H9 (cell line): ENCODE measurements around the gene LHFPL2. TPM values are rescaled to one million over a fixed set of nuclear protein-coding genes. Genes with fewer than 3 reads are reported as not detected.

Source experiments
- DNase-seq: peaks from one replicate; pipeline ENCODE4 v3.0.0-alpha.2; 2017
- H2AFZ ChIP-seq: one replicate; pipeline ENCODE4 v1.6.1; 2013; ENCODE audit warnings: mild to moderate bottlenecking, low read length, control low read depth, moderate library complexity
- H2AK5ac ChIP-seq: 2 replicates; pipeline ENCODE4 v1.6.1; 2013; ENCODE audit warnings: low read length, control low read depth, mixed read lengths; ENCODE audit not compliant: insufficient read length
- H2BK120ac ChIP-seq: one replicate; pipeline ENCODE4 v1.6.1; 2013; ENCODE audit warnings: low read depth, mild to moderate bottlenecking, low read length, control low read depth, inconsistent platforms; ENCODE audit not compliant: poor library complexity, severe bottlenecking
- H2BK12ac ChIP-seq: 2 replicates; pipeline ENCODE4 v1.6.1; 2013; ENCODE audit warnings: low read length, control low read depth, mixed read lengths, low read depth; ENCODE audit not compliant: insufficient read length
- H2BK15ac ChIP-seq: 2 replicates; pipeline ENCODE4 v1.6.1; 2013; ENCODE audit warnings: low read depth, low read length, control low read depth
- H2BK20ac ChIP-seq: one replicate; pipeline ENCODE4 v1.6.1; 2013; ENCODE audit warnings: low read depth, mild to moderate bottlenecking, low read length, control low read depth, inconsistent platforms; ENCODE audit not compliant: poor library complexity, severe bottlenecking
- H2BK5ac ChIP-seq: 2 replicates; pipeline ENCODE4 v1.6.1; 2013; ENCODE audit warnings: low read length, control low read depth, mixed read lengths; ENCODE audit not compliant: insufficient read length
- H3K14ac ChIP-seq: 2 replicates; pipeline ENCODE4 v1.6.1; 2013; ENCODE audit warnings: low read length, control low read depth; ENCODE audit not compliant: insufficient read depth
- H3K18ac ChIP-seq: 2 replicates; pipeline ENCODE4 v1.6.1; 2013; ENCODE audit warnings: low read depth, mild to moderate bottlenecking, mixed read lengths, low read length, control low read depth; ENCODE audit not compliant: insufficient read length
- H3K23ac ChIP-seq: 2 replicates; pipeline ENCODE4 v1.6.1; 2013; ENCODE audit warnings: low read length, control low read depth, mixed read lengths, low read depth; ENCODE audit not compliant: insufficient read length
- H3K23me2 ChIP-seq: 2 replicates; pipeline ENCODE4 v1.6.1; 2013; ENCODE audit warnings: low read depth, mild to moderate bottlenecking, mixed read lengths, low read length, control low read depth; ENCODE audit not compliant: insufficient read length, poor library complexity, severe bottlenecking
- H3K27ac ChIP-seq: 2 replicates; pipeline ENCODE4 v1.5.1; 2013; ENCODE audit warnings: low read length, control low read depth, mixed read lengths, low read depth; ENCODE audit not compliant: insufficient read length
- H3K27me3 ChIP-seq: 2 replicates; pipeline ENCODE4 v1.6.1; 2013; ENCODE audit warnings: low read length, control low read depth, inconsistent platforms; ENCODE audit not compliant: insufficient read depth
- H3K4ac ChIP-seq: 2 replicates; pipeline ENCODE4 v1.6.1; 2013; ENCODE audit warnings: low read depth, mild to moderate bottlenecking, control low read depth, inconsistent platforms, low read length, moderate library complexity
- H3K4me1 ChIP-seq: 2 replicates; pipeline ENCODE4 v1.6.1; 2013; ENCODE audit warnings: low read length, control low read depth, inconsistent platforms; ENCODE audit not compliant: insufficient read depth
- H3K4me2 ChIP-seq: 2 replicates; pipeline ENCODE4 v1.6.1; 2013; ENCODE audit warnings: low read length, control low read depth, mixed read lengths; ENCODE audit not compliant: insufficient read length, insufficient read depth
- H3K56ac ChIP-seq: 2 replicates; pipeline ENCODE4 v1.6.1; 2013; ENCODE audit warnings: low read depth, mild to moderate bottlenecking, mixed read lengths, low read length, control low read depth; ENCODE audit not compliant: insufficient read length
- H3K79me1 ChIP-seq: 2 replicates; pipeline ENCODE4 v1.6.1; 2013; ENCODE audit warnings: low read depth, mild to moderate bottlenecking, moderate library complexity, low read length, control low read depth, inconsistent platforms; ENCODE audit not compliant: insufficient read depth, poor library complexity, severe bottlenecking
- H3K79me2 ChIP-seq: 2 replicates; pipeline ENCODE4 v1.6.1; 2013; ENCODE audit warnings: low read length, control low read depth, inconsistent platforms; ENCODE audit not compliant: insufficient read depth
- H3K9ac ChIP-seq: 2 replicates; pipeline ENCODE4 v1.6.1; 2013; ENCODE audit warnings: low read length, control low read depth, mixed read lengths; ENCODE audit not compliant: insufficient read length; ENCODE audit errors: extremely low read depth
- H3K9me3 ChIP-seq: one replicate; pipeline ENCODE4 v1.6.1; 2013; ENCODE audit warnings: low read depth, low read length, inconsistent platforms; ENCODE audit not compliant: control insufficient read depth
- H3T11ph ChIP-seq: one replicate; pipeline ENCODE4 v1.6.1; 2013; ENCODE audit warnings: mild to moderate bottlenecking, low read length, control low read depth, inconsistent platforms
- H4K20me1 ChIP-seq: one replicate; pipeline ENCODE4 v1.6.1; 2013; ENCODE audit not compliant: control insufficient read depth, insufficient read length, insufficient read depth
- H4K5ac ChIP-seq: 2 replicates; pipeline ENCODE4 v1.6.1; 2013; ENCODE audit warnings: low read depth, mild to moderate bottlenecking, mixed read lengths, low read length, control low read depth; ENCODE audit not compliant: insufficient read length
- H4K8ac ChIP-seq: replicated peaks from 2 replicates; pipeline ENCODE4 v1.6.1; 2013; ENCODE audit warnings: low read length, control low read depth, mixed read lengths, low read depth; ENCODE audit not compliant: insufficient read length
- H4K91ac ChIP-seq: 2 replicates; pipeline ENCODE4 v1.6.1; 2013; ENCODE audit warnings: low read depth, mild to moderate bottlenecking, moderate library complexity, mixed read lengths, low read length, control low read depth; ENCODE audit not compliant: insufficient read length
- H3K27ac Mint-ChIP-seq, 3 experiments: 2 replicates in 2 of 3; 3 replicates in 1 of 3; pipeline ENCODE4 v1.8.0; 2020 to 2021; ENCODE audit warnings: mixed read lengths in 3 of 3, mild to moderate bottlenecking in 1 of 3, moderate library complexity in 1 of 3
- H3K27me3 Mint-ChIP-seq: 2 replicates; pipeline ENCODE4 v1.8.0; 2021; ENCODE audit warnings: low read depth, mild to moderate bottlenecking, moderate library complexity, mixed read lengths
- H3K36me3 Mint-ChIP-seq, 3 experiments: 2 replicates in 2 of 3; 3 replicates in 1 of 3; pipeline ENCODE4 v1.8.0; 2020 to 2021; ENCODE audit warnings: low read depth in 3 of 3, mixed read lengths in 3 of 3; ENCODE audit not compliant: insufficient read depth in 1 of 3
- H3K4me1 Mint-ChIP-seq, 2 experiments: 2 replicates each; pipeline ENCODE4 v1.8.0; 2020; ENCODE audit warnings: mixed read lengths in 2 of 2
- H3K4me3 Mint-ChIP-seq, 2 experiments: 2 replicates in 1 of 2; 3 replicates in 1 of 2; pipeline ENCODE4 v1.8.0; 2020 to 2021; ENCODE audit warnings: mild to moderate bottlenecking in 2 of 2, mixed read lengths in 2 of 2, moderate library complexity in 1 of 2
- H3K9me3 Mint-ChIP-seq, 2 experiments: 2 replicates in 1 of 2; 3 replicates in 1 of 2; pipeline ENCODE4 v1.8.0; 2020; ENCODE audit warnings: mild to moderate bottlenecking in 2 of 2, mixed read lengths in 2 of 2, moderate library complexity in 1 of 2
- WGBS: extraction: QIAGEN DNeasy Blood & Tissue Kit; methylation state at CpG from one replicate; pipeline ENCODE4 v1.1.7; 2013; ENCODE audit warnings: missing lambda C conversion rate, low lambda C conversion rate, mixed read lengths; ENCODE audit not compliant: insufficient read length; ENCODE audit errors: extremely low coverage; 5-methylcytosine and 5-hydroxymethylcytosine counted together
- total RNA-seq: library from RNA; stranded (reverse); gene quantifications from 2 replicates; pipeline ENCODE4 v1.2.1, GENCODE V29; 2021
- TF ChIP-seq, protein P1 (sequence below): fragments of 200-600 bp; sonication (generic); conservative IDR thresholded peaks from 3 replicates; pipeline ENCODE4 v1.8.0; 2021; ENCODE audit warnings: antibody characterized with exemption, mild to moderate bottlenecking

The LHFPL2 gene
- total RNA-seq, 1 experiment from 2014 or later = 26.3 TPM

DNA sequence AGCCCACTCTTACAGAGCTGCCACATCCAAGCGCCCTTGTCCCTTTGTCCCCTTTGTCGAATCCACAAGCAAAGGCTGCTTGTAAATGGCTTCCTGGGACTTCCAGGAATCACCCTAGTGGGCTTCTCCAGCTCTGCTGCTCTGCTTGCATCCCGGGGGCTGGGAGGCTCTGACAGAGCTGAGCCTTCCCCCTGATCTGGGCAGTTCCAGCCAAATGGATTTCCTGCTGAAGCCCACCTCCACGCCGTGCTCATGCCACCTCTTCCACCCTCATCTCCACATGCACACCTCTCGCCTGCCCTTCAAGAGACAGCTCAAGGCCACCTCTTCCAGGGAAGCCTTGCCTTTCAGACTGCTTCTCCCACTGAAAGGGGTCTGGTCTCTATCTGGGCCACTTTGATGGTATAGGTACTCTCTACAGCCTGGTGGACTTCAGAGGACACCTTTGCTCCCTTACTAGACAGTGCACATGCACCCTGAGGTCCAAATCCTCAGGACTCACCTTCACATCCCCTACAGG lies 106.2 kb downstream of the LHFPL2 start:
- no peak overlapping the region for H3K27ac ChIP-seq

More for the DNA sequence above, 106.2 kb downstream of the LHFPL2 start:
- Mint-ChIP-seq H3K27me3 (no peaks in the 10 kb centered on the region), H3K9me3 (no peaks in the 10 kb centered on the region), H3K4me1 (peaks cover 59 to 63% of the 10 kb centered on the region in 2 experiments), H3K4me3 (peak overlapping the region in 1 of 2 experiments; percentile 44; a peak in 1 of 5 replicates), H3K36me3 (peaks cover 0 to 14% (median 7%) of the 10 kb centered on the region in 3 experiments; a peak in 3 of 7 replicates), H3K27ac (peak overlapping the region; percentile 75 to 98 (median 88))
- WGBS = no CpG with 5 or more reads among the region's 6 CpGs
- no peaks in the 10 kb centered on the region for H3K23me2 ChIP-seq
- no peak overlapping the region for H2BK12ac ChIP-seq
- H2BK120ac ChIP-seq = no peak overlapping the region
- no peak for DNase-seq
- H2BK15ac ChIP-seq = no peak overlapping the region
- H3K4me2 ChIP-seq = no peak overlapping the region
- H4K91ac ChIP-seq = no peak overlapping the region
- H3K9me3 ChIP-seq = no peaks in the 10 kb centered on the region
- H2AK5ac ChIP-seq = no peak overlapping the region
- H3K4me1 ChIP-seq = peaks cover 17% of the 10 kb centered on the region
- H3K14ac ChIP-seq = peak overlapping the region; percentile 26; the same call in 1 of the 2 replicates
- no peaks in the 10 kb centered on the region for H3K27me3 ChIP-seq
- no peak overlapping the region for H2BK5ac ChIP-seq
- H3K79me2 ChIP-seq = no peaks in the 10 kb centered on the region; the same call in 1 of the 2 replicates
- H4K8ac ChIP-seq = no peak overlapping the region
- no peaks in the 10 kb centered on the region for H3K79me1 ChIP-seq
- no peak overlapping the region for H3K56ac ChIP-seq
- H4K5ac ChIP-seq = peak overlapping the region; percentile 5
- no peaks in the 10 kb centered on the region for H4K20me1 ChIP-seq
- TF ChIP-seq, protein P1, sequence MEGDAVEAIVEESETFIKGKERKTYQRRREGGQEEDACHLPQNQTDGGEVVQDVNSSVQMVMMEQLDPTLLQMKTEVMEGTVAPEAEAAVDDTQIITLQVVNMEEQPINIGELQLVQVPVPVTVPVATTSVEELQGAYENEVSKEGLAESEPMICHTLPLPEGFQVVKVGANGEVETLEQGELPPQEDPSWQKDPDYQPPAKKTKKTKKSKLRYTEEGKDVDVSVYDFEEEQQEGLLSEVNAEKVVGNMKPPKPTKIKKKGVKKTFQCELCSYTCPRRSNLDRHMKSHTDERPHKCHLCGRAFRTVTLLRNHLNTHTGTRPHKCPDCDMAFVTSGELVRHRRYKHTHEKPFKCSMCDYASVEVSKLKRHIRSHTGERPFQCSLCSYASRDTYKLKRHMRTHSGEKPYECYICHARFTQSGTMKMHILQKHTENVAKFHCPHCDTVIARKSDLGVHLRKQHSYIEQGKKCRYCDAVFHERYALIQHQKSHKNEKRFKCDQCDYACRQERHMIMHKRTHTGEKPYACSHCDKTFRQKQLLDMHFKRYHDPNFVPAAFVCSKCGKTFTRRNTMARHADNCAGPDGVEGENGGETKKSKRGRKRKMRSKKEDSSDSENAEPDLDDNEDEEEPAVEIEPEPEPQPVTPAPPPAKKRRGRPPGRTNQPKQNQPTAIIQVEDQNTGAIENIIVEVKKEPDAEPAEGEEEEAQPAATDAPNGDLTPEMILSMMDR = no peak
- no peak overlapping the region for H3K9ac ChIP-seq
- no peak overlapping the region for H3T11ph ChIP-seq
- H3K18ac ChIP-seq = peak overlapping the region; percentile 10
- no peak overlapping the region for H3K4ac ChIP-seq
- H3K23ac ChIP-seq = no peak overlapping the region
- no peak overlapping the region for H2AFZ ChIP-seq
- H2BK20ac ChIP-seq = no peak overlapping the region
